ENCODE results near the gene TMEM139.

GRCh38 chr7:143321242-143321641 lies 36.5 kb downstream of the TMEM139 start:
- TF ChIP-seq CTCF (IDR thresholded peaks at IDR 0.05) (no peak), POLR2A (IDR thresholded peaks at IDR 0.05) (no peak)
